Coronary artery (tissue), 2 donors: ENCODE data around the gene CREG2.

Experiments used
- DNase-seq: peaks from one replicate; pipeline ENCODE4 v3.0.0-alpha.2; 2017; ENCODE audit warnings: low spot score
- H3K27ac ChIP-seq, 2 donors: fragments of 200-600 bp; sonication (generic); one replicate each; pipeline ENCODE4 v1.5.1; 2016 to 2019
- H3K4me3 ChIP-seq: fragments of 200-600 bp; sonication (generic); 2 replicates; pipeline ENCODE4 v1.5.1; 2016; ENCODE audit warnings: mild to moderate bottlenecking, moderate library complexity
- CTCF ChIP-seq: fragments of 200-600 bp; sonication (generic); IDR thresholded peaks from one replicate; pipeline ENCODE4 v1.5.1; 2019; ENCODE audit warnings: antibody characterized with exemption

Gene CREG2

GRCh38 chr2:101310090-101310833 lies 77.0 kb downstream of the CREG2 start:
- no peak for TF ChIP-seq CTCF
- no peak for DNase-seq
- no peak overlapping the region for H3K4me3 ChIP-seq
- peak overlapping the region in 1 of 2 donors; percentile 11 for H3K27ac ChIP-seq

- no peak for TF ChIP-seq CTCF
- DNase-seq = peak; percentile 93
- H3K4me3 ChIP-seq = peak within 1 kb of the TSS; percentile 97
- H3K27ac ChIP-seq = peak within 1 kb of the TSS; percentile 92 to 96
Observed at GRCh38 chr2:101308432-101309210, 78.7 kb downstream of the CREG2 start, which contains the start of gene RNF149. Gene RNF149 (minus strand): TSS chr2:101308701. CDS start chr2:101308588, 113 bp downstream.

DNA sequence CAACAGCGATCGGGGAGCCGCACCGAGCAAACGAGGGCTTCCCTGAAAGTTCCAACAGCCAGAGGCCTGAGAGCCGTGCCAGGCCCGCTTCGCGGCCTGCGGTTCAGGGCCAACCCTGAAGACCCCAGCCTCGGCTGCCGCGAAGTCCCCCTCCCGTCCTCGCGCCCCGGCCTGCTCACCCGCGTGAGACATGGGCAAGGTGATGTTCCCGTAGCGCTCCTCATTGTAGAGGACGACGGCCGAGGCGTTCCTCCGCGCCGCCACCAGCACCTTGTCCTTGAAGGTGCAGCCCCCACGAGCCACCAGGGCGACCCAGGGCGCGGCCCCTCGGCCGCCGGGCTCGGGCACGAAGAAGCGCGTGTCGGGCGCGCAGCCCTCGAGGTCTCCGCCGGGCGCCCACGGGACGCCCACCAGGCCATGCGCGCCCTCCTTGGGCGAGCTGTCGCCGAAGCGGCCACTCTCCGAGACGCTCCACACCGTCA lies 79.3 kb downstream of the CREG2 start:
- Histone ChIP-seq H3K4me3 (peak overlapping the region; percentile 97), H3K27ac (peak overlapping the region; percentile 92 to 96)
- TF ChIP-seq CTCF = no peak
- DNase-seq = no peak

DNA sequence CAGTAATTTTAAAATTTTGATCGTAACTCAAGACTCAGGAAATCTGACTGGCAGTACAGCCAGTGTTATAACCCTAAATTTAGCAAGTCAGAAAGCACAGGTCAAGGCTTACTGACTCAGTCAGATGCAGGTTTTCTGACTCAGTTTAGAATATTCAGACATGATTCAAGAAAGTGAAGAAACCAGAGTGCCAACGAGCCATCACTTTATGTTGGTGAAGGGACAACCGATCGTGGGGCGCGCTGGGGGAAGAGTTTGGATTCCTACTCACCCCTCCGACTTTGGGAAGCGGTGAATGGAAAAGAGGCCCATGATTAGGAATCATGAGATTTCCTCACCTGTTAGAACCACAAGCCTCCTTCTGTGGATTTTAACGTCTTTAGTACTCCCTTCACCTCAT lies 79.8 kb downstream of the CREG2 start:
- no peak for DNase-seq
- H3K4me3 ChIP-seq = peak overlapping the region; percentile 97
- H3K27ac ChIP-seq = peak overlapping the region; percentile 92 to 96
- no peak for TF ChIP-seq CTCF

GRCh38 chr2:101306410-101306809 lies 80.9 kb downstream of the CREG2 start:
- Histone ChIP-seq H3K27ac (peak overlapping the region; percentile 92 to 96), H3K4me3 (peak overlapping the region; percentile 97)
- DNase-seq = no peak
- no peak for TF ChIP-seq CTCF

DNA sequence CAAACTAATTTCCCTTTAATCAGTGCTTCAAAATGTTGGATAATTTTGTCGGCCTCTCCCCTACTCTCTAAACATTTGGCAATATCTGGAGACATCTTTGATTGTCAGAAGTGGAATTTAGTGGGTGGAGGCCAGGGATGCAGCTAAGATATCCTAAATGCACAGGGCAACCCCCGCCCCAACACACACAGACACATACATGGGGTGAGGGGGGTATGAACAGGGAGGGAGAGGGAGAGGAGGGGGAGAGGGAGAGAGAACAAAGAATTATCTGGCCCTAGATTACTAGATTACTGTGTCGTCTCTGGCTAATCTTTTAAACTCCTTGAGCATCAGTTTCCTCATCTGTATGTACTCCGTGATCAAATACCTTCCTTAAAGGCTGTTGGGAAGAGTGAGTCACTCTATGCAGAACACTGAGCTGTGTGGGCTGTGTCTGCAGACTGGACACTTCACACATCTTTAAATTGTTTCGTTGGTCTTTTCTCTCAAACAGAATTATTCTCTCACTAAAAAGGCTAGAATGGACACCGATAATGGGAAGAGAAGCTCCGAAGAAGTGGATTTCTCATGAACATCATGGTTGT lies 81.7 kb downstream of the CREG2 start:
- Histone ChIP-seq H3K4me3 (peak overlapping the region; percentile 97), H3K27ac (peak overlapping the region in 1 of 2 donors; percentile 96)
- no peak for DNase-seq
- no peak for TF ChIP-seq CTCF
